Posterior cingulate gyrus (tissue), 11 donors: ENCODE measurements around the gene ACTR2.
A peak's percentile ranks its signal among the peaks of the same experiment; 100 is the strongest.
"Not testable (repeated sequence)": the region's sequence is repeated elsewhere in the genome, so short reads cannot be mapped to it uniquely, and the experiment has no call there.

Source experiments
- DNase-seq, 10 donors: peaks; one replicate each; pipeline versions ENCODE4 v3.0.0 to v3.0.0-alpha.2; 2020 to 2021; ENCODE audit warnings: mixed read lengths in 3 of 10
- intact Hi-C: fragments of 100-400 bp; cut with DNase I; formaldehyde crosslinking; loops from one replicate; pipeline ENCODE4 v1.15.1; 2023

ACTR2 gene

GRCh38 chr2:65227456-65228262, at the start of gene ACTR2:
Gene ACTR2 (plus strand): TSS chr2:65227831. CDS start chr2:65227910, 79 bp downstream.
- intact Hi-C loops = loop anchor here (5.0 kb wide), 2 partner anchors 95 to 205 kb away; partner anchors contain the start of genes RAB1A and SPRED2
- peak; percentile 92 to 100 (median 96) for DNase-seq

GRCh38 chr2:65182570-65182969, 45.1 kb upstream of the ACTR2 start:
- DNase-seq = no peak
- intact Hi-C loops = no loop called here

GRCh38 chr2:65183406-65183805, 44.2 kb upstream of the ACTR2 start:
- intact Hi-C loops, DNase-seq: not testable (repeated sequence)

- intact Hi-C loops = loop anchor here (5.0 kb wide), 1 partner anchor 268 kb away; no protein-coding TSS in a partner anchor
- no peak for DNase-seq
Measured at GRCh38 chr2:65185012-65185411, 42.6 kb upstream of the ACTR2 start.

- no peak for DNase-seq
- intact Hi-C loops = loop anchor here (2.0 to 5.0 kb wide), 2 partner anchors 121 to 269 kb away; no protein-coding TSS in a partner anchor
Measured at GRCh38 chr2:65186093-65186868, 41.4 kb upstream of the ACTR2 start.

- intact Hi-C loops = loop anchor here (2.0 to 5.0 kb wide), 2 partner anchors 122 to 270 kb away; no protein-coding TSS in a partner anchor
- DNase-seq = peak; percentile 62 to 96 (median 78)
Measured at GRCh38 chr2:65186872-65187851, 40.5 kb upstream of the ACTR2 start.

- intact Hi-C loops = no loop called here
- no peak for DNase-seq
Measured at GRCh38 chr2:65193446-65193845, 34.2 kb upstream of the ACTR2 start.

GRCh38 chr2:65198737-65199136, 28.9 kb upstream of the ACTR2 start:
- peak in 9 of 10 donors; percentile 24 to 86 (median 51) for DNase-seq
- intact Hi-C loops = no loop called here

GRCh38 chr2:65199166-65199565, 28.5 kb upstream of the ACTR2 start:
- intact Hi-C loops = no loop called here
- DNase-seq = no peak

GRCh38 chr2:65199891-65200290, 27.7 kb upstream of the ACTR2 start:
- DNase-seq = no peak

GRCh38 chr2:65204461-65205210, 23.0 kb upstream of the ACTR2 start:
- intact Hi-C loops = no loop called here
- peak in 1 of 10 donors; percentile 37 for DNase-seq

More at GRCh38 chr2:65199891-65200290, 27.7 kb upstream of the ACTR2 start:
- intact Hi-C loops = no loop called here

- DNase-seq = no peak
- intact Hi-C loops = no loop called here
Measured at GRCh38 chr2:65212115-65212514, 15.5 kb upstream of the ACTR2 start.

GRCh38 chr2:65212619-65213018, 15.0 kb upstream of the ACTR2 start:
- DNase-seq = no peak
- intact Hi-C loops = no loop called here

GRCh38 chr2:65213035-65213434, 14.6 kb upstream of the ACTR2 start:
- intact Hi-C loops = no loop called here

GRCh38 chr2:65214361-65214760, 13.3 kb upstream of the ACTR2 start:
- DNase-seq = no peak
- intact Hi-C loops = no loop called here

More at GRCh38 chr2:65213035-65213434, 14.6 kb upstream of the ACTR2 start:
- no peak for DNase-seq

- intact Hi-C loops = no loop called here
- DNase-seq = no peak
Measured at GRCh38 chr2:65214843-65215242, 12.8 kb upstream of the ACTR2 start.

GRCh38 chr2:65215946-65216345, 11.7 kb upstream of the ACTR2 start:
- intact Hi-C loops = no loop called here
- DNase-seq = no peak

GRCh38 chr2:65220432-65221131, 7.0 kb upstream of the ACTR2 start:
- intact Hi-C loops = no loop called here

GRCh38 chr2:65221275-65221674, 6.4 kb upstream of the ACTR2 start:
- DNase-seq = peak in 1 of 10 donors; percentile 48
- intact Hi-C loops = not testable (repeated sequence)

More at GRCh38 chr2:65220432-65221131, 7.0 kb upstream of the ACTR2 start:
- no peak for DNase-seq
